HG02973 (cell line): ENCODE results near the gene TNIK.
A peak's percentile ranks its signal among the peaks of the same experiment; 100 is the strongest.

Experiments used
- ATAC-seq: cut with Tn5 transposase; IDR thresholded peaks from one replicate; pipeline ENCODE4 v1.9.1; 2021; ENCODE audit warnings: moderate library complexity; ENCODE audit not compliant: unreplicated experiment

The TNIK gene

GRCh38 chr3:171459942-171460724 is at the start of gene TNIK:
Gene TNIK, minus strand, starts transcription at chr3:171460405. Its CDS starts 342 bp downstream, at chr3:171460063.
- ATAC-seq, result peak; percentile 72

DNA sequence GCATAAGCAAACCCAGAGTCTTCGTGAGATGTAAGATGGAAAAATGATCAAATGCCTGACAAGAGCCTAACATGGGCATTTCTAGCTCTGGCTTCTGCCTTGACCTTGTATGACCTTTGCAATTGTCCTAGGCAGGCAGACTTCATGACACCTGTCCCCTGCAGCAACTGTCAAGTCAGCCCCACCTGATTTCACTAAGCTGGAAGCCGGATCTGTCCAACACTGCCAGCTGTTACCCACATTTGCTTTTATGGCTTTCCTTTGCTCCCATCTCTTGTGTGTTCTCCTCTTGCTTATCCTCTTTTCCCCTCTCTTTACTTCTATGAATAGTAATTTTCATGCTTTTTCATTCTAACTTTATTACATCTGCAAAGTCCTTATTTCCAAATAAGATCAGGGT is 48.5 kb upstream of the TNIK start:
- no peak for ATAC-seq

- ATAC-seq, result no peak
These were observed 48.0 kb upstream of the TNIK start for GRCh38 chr3:171508206-171508605.

- no peak for ATAC-seq
These were observed 46.6 kb upstream of the TNIK start for GRCh38 chr3:171506743-171507319.

GRCh38 chr3:171505822-171506333 is 45.7 kb upstream of the TNIK start:
- ATAC-seq, result no peak

- ATAC-seq, result no peak
These were observed 44.2 kb upstream of the TNIK start for GRCh38 chr3:171504376-171504775.

DNA sequence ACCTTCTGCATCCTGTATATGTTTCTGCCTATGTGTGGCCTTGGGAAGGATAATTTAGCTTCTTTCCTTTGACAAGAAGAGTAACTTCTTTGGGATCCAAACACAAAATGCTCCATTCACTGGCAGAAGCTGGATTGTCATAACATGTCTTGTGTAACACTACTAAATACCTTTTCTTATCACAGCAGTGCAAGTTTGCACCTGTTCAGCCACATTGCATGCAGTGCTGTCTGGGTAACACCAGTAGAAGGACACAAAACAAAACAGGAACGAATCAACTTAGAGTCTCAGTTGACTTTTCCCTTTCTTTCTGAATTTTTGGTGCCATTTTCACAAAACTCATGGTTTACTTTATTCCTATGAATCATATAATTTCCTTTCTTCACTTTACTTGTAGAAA is 43.6 kb upstream of the TNIK start:
- ATAC-seq, result no peak

GRCh38 chr3:171498921-171499320 is 38.7 kb upstream of the TNIK start:
- ATAC-seq, result no peak

- no peak for ATAC-seq
These were observed 37.3 kb upstream of the TNIK start for GRCh38 chr3:171497468-171497867.

DNA sequence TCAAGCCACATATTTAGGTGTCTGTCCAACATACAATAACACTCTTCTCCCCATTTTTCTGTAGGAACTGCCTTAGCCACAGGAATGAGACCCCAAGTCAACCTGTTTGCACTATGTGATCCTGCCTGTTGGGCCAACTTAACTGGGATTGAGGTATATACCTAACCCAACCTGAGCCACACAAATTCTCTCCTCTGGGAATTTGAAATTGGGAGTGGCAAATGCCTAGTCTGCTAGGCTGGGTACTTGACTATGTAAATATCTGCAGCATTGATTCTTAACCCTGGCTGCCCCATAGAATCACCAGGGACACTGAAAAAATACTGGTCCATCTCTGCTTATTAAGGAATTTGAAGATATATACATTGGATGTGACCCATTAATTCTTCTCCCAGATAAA is 35.2 kb upstream of the TNIK start:
- no peak for ATAC-seq

DNA sequence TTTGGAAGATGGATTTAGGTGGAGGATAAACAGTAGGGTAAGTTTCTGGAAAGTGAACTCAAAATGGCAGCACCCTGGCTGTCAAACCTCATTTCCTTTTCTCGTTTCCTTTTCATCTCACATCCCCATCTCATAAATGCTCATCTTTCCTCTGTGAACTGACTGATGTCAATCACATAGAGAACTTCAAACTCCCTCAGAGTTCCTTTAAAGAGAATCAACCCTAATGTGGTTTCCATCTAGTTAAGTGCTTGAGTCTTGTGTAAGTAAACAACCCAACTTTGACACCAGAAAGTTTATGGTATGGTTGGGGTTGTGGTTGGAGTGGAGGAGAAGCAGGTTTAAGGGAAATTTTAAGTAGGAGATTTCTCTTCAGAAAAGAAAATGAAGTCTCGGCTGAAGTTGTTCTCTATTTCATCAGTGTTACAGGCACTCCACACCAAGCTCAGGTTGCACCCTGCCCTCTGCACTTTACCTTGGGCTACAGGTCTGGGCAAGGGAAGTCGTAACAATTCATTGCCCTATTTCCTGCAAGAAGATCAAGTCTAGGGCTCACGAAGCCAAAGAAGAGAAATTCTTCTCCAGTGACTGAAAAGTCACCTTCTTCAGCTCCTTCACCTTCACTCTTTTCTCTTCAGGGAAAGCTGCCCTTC is 34.4 kb upstream of the TNIK start:
- ATAC-seq, result no peak

DNA sequence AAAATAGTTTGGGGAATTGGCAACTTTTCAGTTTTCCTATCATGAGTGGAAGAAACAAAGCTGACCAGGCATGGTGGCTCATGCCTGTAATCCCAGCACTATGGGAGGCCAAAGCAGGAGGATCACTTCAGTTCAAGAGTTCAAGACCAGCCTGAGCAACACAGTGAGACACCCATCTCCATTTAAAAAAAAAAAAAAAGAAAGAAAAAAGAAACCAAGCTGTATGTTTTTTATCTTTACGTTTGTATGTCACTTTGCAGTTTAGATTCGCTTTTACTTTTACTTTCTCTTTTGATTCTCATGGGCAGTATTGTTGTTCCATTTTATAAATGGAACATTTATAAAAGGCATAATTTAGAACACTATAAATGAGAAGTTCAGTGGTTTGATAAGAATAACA is 31.2 kb upstream of the TNIK start:
- ATAC-seq, result no peak

DNA sequence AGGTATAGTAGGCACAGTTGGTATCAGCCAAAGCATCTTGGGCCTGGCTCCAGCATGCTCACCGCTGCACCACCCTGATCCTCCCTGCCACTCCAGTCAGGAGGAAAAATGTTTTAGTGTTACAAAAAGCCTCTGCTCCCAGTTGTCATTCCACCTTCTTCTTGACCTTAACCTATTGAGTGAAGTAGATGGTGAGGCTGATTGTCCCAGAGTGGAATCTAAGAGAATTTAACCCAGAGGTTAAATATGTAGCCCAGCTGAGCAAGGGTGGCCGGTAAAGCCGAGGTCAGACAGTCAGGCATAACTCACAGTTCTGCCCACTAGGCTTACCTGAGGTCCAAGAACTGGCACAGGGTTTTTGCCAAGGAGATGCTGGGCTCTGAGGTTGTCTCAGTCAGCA is 30.7 kb upstream of the TNIK start:
- no peak for ATAC-seq

GRCh38 chr3:171489348-171489747 is 29.1 kb upstream of the TNIK start:
- ATAC-seq, result no peak

DNA sequence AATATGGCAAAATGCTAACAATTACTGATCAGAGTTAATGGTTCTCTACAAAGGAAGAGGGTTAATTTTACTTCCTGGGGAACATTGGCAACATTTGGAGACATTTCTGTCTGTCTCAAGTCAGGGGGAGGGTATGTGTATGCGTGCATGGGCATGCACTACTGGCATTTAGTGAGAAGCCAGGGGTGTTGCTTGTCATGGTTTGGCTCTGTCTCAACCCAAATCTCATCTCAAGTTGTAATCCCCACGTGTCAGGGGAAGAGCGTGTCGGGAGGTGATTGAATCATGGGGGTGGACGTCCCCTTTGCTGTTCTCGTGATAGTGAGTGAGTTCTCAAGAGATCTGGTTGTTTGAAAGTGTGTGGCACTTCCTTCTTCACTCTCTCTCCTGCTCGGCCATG is 28.3 kb upstream of the TNIK start:
- ATAC-seq, result no peak

DNA sequence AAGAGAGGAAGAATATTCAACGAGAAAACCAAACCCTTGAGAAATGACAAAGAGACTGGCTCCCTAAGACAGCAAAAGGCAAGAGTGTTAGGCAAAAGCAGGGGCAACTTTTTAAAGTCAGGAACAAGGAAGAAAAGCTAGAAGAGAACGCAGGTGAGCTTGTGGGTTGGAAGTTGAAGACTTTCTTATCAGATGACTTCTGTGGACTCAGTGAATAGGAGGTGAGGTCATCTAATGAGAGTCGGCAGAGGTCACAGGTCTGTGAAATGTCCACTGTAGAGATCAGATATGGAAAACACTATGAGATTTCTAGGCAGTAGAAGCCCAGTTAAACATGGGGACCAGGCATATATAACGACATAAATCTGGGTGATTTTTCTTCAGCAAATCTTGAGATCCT is 27.2 kb upstream of the TNIK start:
- no peak for ATAC-seq

DNA sequence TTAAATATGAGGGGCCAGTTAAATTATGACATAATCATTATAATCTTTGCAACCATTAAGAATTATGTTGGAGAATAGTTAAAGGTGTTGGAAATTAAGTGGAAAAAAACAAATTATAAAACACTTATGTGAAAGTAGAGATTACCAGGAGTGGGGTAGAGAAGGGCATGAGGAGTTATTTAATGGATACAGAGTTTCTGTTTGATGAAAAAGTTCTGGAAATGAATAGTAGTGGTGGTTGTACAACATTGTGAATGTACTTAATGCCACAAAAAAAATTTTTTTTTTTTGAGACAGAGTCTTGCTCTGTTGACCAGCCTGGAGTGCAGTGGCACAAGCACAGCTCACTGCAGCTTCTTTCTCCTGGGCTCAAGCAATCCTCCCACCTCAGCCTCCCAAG is 25.1 kb upstream of the TNIK start:
- ATAC-seq, result no peak

- peak; percentile 21 for ATAC-seq
These were observed 20.8 kb upstream of the TNIK start for GRCh38 chr3:171481011-171481410.

DNA sequence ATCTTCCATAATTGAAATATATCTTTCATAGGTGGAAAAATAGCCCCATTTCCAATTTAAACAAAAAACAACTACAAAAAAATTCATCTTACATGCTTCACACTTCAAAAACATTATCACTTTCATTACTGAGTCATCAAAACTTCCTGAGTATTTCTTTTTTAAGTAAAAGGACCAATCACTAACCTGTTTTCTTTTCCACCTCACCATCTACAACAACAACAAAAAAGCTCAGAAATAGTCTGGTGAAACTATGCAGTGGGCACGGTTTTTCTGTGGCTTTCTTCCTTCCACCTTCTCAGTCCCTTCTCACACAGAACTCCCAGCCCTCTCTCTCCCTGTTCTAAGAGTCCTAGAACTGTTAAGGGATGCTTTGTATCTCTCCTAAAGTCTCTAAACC is 20.3 kb upstream of the TNIK start:
- peak; percentile 76 for ATAC-seq

DNA sequence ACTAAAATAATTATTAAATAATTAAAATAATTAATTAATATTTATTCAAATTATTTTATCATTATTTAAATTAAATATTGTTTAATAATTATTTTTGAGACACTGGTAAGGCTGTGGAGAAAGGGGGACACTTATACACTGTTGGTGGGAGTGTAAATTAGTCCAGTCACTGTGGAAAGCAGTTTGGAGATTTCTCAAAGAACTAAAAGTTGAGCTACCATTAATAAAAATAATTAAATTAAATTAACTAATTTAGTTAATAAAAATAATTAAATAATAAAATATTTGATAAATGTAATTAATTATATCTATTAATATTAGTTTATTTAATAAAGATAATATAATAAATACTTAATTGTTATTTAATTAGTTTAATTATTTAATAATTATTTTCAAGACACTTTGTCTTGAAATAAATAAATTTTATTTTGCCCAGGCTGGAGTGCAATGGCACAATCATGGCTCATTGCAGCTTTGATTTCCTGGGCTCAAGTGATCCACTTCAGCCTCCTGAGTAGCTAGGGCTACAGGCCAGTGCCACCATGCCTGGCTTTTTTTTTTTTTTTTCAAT is 16.4 kb upstream of the TNIK start:
- no peak for ATAC-seq

GRCh38 chr3:171472552-171472951 is 12.3 kb upstream of the TNIK start:
- no peak for ATAC-seq
